HL-60/S4 treated with retinoic acid at 250 ng/mL for 4 days and 3 days (cell line): Measurements from ENCODE around the gene LMBRD1.
"Not testable (repeated sequence)": the region's sequence is repeated elsewhere in the genome, so short reads cannot be mapped to it uniquely, and the experiment has no call there.

Experiments
- in situ Hi-C: fragments of 300-500 bp; cut with MboI; formaldehyde crosslinking; loops from 2 replicates; pipeline ENCODE4 v1.7.0; 2022; ENCODE audit warnings: low sequenced_read_pairs

LMBRD1 gene

DNA sequence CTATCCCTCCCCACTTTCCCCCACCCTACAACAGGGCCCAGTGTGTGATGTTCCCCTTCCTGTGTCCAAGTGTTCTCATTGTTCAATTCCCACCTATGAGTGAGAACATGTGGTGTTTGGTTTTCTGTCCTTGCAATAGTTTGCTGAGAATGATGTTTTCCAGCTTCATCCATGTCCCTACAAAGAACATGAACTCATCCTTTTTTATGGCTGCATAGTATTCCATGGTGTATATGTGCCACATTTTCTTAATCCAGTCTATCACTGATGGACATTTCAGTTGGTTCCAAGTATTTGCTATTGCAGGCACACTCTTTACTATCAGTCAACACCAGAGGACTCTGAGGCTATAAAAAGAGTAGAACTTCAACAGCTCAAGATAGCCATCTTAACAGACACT is 2.0 kb upstream of the LMBRD1 start:
- in situ Hi-C loops: not testable (repeated sequence)

DNA sequence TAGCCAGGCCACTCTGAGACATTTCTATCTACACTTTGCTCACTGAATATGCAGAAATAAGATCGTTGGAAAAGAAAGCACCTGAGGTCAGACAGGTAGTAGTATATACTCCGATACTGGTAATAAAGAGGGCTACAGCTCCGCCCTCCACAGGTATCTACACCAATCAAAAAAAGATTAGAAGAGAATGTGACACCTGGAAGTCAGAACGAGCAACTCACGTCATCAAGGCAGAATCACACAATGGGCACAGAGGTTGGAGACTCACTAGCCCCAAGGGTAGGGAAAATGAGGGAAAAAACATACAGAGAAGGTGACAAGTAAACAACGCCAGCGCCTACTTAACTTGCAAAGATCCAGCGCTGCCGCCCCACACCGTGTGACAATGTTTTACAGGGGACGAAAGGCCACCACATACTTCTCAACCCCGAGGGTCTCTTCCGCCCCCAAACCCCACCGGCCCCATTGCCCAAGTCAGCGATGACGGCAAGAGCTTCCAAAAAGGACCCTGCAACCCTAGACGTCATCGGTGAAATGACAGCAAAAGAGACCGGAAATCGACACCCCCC is 653 bp downstream of the LMBRD1 start:
- in situ Hi-C loops: no loop called here

GRCh38 chr6:69795469-69796072 is 1.2 kb downstream of the LMBRD1 start:
- in situ Hi-C loops: no loop called here

GRCh38 chr6:69792292-69792691 is 4.5 kb downstream of the LMBRD1 start:
- in situ Hi-C loops: no loop called here

DNA sequence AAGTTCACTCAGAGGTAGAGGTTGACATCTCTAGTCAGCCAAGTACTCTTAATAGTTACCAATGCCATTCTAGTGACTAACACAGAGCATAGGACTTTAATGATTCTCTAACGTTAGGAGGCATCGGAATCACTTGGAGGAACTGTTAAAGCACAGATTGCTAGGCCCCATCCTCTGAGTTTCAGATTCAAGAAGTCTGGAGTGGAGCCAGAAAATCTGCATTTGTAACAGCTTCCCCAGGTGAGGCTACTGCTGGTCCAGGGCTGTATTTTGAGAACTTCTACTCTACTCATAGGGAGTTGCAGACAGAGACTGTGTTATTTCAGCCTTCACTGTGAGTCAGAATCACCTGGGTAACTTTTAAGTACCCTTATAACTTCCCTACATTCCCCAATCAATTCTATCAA is 5.7 kb downstream of the LMBRD1 start:
- in situ Hi-C loops: no loop called here

GRCh38 chr6:69790629-69791028 is 6.2 kb downstream of the LMBRD1 start:
- in situ Hi-C loops: no loop called here

- in situ Hi-C loops: no loop called here
Observed at GRCh38 chr6:69789578-69789977, 7.2 kb downstream of the LMBRD1 start.

DNA sequence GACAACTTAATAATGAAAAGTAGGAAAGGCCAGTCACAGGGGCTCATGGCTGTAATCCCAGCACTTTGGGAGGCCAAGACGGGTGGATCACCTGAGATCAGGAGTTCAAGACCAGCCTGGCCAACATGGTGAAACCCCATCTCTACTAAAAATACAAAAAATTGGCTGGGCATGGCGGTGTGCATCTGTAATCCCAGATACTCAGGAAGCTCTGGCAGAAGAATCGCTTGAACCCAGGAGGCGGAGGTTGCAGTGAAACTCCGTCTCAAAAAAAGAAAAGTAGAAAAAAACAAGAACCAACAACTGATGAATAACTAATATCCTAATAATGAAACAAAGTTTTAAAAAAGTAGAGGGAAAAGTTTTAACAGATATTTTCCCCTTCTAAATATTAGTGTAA is 9.4 kb downstream of the LMBRD1 start:
- in situ Hi-C loops: not testable (repeated sequence)

DNA sequence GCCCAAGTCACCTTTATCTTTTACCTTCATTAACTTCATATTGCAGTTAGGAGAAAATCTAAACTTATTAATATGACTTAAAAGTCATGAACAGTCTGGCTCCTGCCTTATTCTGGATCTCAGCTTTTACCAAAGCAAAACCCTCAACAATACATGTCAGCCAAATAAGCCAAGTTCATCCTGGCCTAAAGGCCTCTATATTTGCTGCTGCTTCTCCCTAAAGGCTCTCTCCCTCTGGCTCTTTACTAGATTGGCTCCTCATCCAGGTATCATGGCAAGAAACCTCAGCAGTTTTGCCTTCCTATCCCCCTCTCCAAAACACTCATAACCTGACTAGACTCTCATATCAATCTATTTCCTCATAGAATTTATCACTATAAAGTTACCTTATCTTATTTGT is 11.1 kb downstream of the LMBRD1 start:
- in situ Hi-C loops: no loop called here

DNA sequence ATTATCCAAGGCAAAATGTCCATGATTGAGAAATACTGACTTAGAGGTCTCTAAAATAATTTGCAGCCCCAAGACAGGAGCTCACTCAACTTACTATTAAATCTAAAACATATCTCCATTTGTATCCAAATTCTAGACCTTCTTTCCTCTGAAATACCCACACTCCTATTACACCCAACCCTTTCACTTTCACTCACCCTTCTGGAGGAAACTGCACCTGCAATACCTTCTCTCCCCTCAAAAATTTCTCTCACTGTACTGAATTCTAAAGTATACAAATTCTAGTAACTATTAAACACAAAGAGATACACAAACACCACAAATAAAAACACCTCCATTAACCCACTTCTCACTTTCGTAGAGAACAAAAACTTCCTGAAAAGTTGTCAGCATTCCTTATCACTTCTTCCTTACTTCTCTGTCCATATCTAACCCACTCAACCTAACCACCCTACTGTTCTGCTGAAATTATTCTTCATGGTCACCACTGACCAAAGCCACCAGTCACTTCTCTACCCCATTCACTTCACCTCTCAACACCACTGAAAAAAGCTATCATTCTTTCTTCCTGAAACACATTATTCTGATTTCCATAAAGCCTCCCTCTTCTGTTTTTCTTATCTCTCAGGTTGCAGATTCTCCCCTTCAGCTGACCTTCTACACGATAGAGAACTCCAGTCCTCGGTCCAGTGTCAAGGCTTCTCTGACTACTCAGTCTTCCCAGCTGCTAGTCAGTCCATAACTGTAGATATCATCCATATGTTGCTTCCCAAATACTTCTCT is 12.0 kb downstream of the LMBRD1 start:
- in situ Hi-C loops: no loop called here

DNA sequence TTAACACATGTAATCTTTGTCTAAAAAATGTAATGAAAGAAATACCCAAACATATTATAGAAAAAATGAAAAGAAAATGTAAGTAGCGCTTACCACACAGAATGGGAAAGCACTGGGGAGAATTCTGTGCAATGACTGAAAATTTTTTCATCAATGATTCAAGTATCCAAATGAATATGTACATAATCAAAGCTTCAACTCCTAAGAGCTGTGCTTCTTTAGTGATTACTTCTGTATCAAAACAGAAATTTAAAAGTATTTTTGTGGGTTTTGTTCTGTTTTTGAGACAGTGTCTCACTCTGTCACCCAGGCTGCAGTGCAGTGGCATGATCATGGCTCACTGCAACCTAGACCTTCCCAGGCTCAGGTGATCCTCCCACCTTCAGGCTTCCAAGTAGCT is 13.7 kb downstream of the LMBRD1 start:
- in situ Hi-C loops: no loop called here

- in situ Hi-C loops: no loop called here
Observed at GRCh38 chr6:69780585-69781178, 16.1 kb downstream of the LMBRD1 start.

DNA sequence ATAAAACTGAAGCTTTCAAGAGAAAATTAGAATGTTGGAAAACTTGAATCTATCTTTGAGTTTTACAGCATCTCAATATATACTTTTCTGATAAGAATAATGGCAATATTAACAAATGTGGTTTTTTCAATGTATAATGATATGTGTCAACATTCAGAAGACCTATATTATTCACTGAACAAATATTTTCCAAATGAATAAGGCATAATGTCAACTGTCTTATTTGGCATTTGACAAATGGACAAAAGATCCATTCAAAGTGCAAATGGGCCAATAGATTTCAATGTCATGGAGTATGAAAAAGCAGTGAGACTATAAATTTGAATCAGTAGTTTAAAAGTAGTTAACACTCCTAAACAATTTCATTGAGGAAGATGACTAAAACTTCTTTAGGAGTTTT is 20.9 kb downstream of the LMBRD1 start:
- in situ Hi-C loops: no loop called here

DNA sequence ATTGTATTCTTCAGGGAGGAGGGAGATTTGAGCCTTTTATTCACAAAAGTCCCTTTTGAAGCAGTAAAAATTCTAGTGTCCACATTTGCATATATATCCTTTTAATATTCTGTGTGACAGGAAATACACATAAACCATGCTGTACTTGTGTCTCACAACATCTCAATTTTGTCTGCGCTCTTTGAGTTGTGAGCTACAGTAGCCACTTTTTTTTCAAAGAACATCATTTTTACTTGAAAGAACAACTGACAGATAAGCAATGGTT is 21.3 kb downstream of the LMBRD1 start:
- in situ Hi-C loops: no loop called here

DNA sequence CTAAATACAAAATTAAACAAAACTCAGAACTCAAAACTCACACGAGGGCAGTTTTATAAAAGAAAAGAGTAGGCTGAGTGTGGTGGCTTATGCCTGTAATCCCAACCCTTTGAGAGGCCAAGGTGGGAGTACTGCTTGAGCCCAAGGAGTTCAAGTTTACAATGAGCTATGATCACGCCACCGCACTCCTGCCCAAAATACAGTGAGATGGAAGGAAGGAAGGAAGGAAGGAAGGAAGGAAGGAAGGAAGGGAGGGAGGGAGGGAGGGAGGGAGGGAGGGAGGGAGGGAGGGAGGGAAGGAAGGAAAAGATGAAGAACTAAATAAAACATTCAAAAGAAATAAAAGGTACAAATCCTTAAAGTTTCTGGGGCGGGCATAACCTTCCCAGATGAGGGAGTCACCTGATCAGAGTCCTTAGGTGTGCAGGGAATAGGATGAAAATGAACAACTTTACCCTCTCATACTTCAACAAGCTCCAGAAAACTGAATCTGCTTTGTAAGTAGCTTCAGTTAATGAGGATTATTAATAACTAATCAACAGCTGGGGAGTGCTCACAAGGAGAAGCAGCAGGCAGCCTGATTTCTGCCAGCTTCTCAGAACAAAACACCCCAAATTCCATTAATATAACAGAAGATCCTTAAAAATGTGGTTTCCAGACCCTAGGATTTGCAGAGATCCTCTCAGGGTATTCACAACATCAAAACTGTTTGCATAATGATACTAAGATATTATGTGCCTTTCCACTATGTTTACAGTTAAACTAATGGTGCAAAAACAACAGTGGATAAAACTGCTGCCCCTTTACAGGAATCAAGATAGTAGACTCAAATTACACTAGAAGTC is 21.8 kb downstream of the LMBRD1 start:
- in situ Hi-C loops: no loop called here

DNA sequence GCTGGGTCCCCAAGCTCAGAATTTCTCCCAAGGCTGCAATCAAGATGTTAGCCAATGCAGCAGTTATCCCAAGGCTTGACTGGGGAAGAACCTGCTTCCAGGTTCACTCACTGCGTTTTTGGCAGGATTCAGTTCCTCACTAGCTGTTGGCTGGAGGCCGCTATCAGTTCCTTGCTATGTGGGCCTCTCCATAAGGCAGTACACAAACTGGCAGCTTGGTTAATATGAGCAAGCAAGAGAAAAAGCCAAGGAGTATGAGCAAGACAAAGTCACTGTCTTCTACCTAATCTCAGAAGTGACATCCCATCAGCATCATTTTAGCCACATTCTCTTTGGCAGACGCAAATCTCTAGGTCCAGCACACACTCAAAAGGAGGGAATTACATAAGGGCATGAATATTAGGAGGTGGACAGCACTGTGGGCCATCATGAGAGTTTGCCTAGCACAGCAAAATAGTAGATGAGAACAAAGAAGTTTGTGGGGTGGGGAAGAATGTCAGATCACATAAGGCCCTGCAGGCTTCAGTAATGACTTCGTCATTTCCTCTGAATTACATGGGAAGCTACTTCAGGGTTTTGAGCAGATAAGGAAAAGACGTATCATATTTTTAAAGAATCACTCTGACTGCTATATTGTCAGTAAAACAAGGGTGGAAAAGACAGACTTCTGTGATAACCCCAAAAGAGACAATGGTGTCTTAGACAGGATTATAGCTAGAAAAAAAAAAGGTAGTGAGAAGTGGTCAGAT is 25.5 kb downstream of the LMBRD1 start:
- in situ Hi-C loops: no loop called here

GRCh38 chr6:69768664-69769063 is 28.1 kb downstream of the LMBRD1 start:
- in situ Hi-C loops: no loop called here

DNA sequence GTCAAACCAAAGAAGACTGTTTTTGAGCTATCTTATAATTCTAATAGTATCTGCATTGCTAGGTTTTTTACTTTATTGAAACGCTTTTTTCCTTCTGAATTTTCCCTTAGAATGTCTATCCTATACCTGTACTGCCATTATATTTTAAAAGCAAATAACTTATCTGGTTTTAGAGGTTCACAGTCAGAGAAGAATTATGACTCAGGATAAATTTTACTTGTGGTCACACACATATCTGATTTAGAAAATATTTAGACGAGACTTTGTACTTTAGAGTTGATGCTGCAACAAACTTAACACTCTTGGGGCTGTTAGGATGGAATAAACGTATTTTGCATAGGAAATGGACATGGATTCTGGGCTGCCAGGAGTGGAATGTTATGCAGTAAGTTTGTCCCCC is 33.0 kb downstream of the LMBRD1 start:
- in situ Hi-C loops: no loop called here

DNA sequence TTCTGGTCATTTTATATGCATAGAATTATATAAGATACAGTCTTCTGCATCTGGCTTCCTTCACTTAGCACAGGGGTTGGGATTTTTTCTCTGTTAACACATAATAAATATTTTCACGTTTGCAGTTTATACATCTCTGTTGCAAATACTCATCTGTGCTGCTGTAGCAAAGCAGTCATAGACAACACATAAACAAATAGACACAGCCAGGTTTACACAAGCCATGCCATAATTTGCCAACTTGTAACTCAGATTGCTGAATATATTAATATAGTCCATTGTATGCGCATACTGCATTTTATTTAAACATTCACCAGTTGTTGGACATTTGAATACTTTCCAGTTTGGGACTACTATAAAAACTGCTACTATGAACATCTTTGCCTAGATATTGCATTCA is 35.0 kb downstream of the LMBRD1 start:
- in situ Hi-C loops: no loop called here

GRCh38 chr6:69758214-69758613 is 38.6 kb downstream of the LMBRD1 start:
- in situ Hi-C loops: no loop called here

GRCh38 chr6:69756907-69757306 is 39.9 kb downstream of the LMBRD1 start:
- in situ Hi-C loops: no loop called here
